ENCODE measurements around the gene TSPAN11.

The TSPAN11 gene

DNA sequence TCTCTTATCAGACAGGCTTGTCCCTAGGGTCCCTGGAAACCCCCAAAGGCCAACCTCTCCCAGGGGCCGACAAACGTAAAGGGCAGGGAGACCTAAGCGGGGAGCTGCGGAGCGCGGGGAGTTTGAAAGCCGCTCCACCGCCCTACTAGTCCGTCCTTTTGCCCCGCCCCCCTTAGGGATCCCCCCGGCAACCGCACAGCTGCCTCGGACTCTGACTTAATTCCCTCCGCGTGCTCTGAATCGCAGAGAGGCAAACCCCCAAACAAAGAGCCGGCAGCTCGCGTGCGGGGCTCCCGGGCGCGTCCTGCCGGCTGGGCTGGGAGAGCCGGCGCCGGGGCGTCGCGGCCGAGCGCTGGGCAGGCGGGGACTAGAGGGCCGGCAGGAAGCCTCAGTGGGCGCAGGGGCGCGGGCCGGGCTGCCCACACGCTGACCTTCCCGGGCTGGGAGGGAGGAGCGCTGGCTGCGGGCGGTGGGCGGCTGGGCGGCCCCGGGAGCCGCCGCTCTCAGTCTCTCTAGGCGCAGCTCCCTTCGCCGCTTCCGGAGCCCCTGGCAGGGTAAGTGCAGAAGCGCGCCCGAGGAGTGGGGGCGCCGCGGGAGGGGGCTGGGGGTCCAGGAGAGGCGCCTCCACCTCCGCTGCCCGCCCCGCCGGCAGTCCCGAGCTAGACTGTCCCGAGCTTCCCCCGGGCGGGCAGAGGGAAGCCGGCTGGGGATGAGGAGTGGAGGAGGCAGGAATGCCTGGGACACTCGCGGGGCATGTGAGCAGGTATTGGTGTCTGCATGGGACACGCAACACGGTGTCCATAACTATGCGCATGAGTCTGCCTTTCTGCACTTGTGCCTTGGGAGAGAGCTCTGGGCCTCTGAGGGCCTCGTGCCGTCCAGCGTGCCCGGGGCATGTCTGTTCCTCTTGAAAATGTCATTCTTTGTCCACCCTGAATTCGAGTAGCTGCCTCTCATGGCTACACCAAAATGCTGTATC lies at the start of gene TSPAN11:
TSS of gene TSPAN11 (plus strand) at position 506 of the 979 bp plus-strand sequence. CDS start 27,244 bp downstream, outside the sequence.
- peak; percentile 85 for DNase-seq

- peak; percentile 99 for DNase-seq
Measured at GRCh38 chr12:30877105-30877875, 49.3 kb upstream of the TSPAN11 start.

DNA sequence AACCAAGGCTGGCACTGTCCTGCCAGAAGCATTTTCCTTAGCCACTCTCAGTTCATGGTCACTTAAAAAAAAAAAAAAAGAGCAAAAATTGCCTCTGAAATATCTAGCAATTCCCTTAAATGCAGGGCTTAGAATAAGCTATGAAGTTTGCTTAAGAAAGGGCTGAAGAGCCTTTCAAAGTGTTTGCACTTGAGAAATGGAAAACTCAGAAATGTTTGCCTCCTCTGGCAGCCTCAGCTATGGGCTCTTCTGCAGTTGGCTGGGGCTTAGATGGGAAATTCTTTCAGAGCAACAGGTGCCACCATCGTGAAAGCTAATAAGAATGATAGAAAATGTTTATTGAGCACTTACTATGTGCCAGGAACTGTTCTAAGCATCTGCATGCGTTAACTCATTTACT lies 48.5 kb upstream of the TSPAN11 start:
- DNase-seq = peak; percentile 69

- DNase-seq = peak; percentile 98
Measured at GRCh38 chr12:30880061-30880460, 46.5 kb upstream of the TSPAN11 start.

GRCh38 chr12:30880813-30881212 lies 45.7 kb upstream of the TSPAN11 start:
- DNase-seq = no peak

DNA sequence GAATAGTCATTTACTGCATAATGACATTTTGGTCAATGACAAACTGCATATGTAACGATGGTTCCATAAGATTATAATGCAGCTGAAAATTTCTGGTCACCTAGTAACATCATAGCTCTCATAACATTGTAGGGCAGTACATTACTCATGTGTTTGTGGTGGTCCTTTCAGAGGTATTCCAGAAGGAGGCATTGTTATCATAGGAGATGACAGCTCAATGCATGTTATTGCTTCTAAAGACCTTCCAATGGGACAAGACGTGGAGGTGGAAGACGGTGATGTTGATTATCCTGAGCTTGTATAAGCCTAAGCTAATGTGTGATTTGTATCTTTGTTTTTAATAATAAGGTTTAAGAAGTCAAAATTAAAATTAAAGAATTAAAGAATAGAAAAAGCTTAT lies 43.8 kb upstream of the TSPAN11 start:
- DNase-seq = peak; percentile 60

DNA sequence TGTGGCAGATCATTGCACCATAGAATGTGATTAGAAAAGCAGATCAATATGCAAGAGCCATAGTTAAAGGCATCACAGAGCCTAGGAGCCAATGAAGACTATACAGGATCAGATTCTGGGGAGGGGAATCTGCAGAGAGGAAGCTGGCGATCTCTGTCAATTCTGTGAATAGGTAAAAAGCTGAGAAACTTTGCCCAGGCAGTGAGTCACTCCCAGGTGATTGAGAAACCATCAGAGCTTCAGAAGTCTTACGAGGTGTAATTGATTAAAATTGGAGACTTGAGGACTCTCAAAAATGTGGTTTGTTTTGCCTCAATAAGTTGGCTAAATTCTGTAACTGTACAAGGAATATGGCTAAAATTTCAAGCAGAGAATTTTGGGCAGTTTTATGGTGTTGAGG lies 41.7 kb upstream of the TSPAN11 start:
- DNase-seq = no peak

DNA sequence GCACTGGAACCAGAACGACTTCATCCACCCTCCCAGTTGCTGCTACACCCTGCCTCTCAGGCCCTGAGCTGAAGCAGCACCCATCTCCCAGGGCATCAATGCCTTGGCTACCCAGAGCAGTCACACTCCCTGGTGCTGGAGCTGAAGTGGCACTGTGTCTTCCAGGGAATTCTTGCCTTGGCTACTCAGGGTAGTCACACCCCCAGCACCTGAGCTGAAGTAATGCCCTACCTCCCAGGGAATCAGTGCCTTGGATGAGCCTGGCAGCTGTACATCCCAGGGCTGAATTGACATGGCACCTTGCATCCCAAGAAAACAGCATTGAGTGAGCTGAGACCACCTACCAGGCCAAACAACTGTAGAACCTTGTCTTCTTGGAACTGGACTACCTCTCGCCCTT lies 41.2 kb upstream of the TSPAN11 start:
- no peak for DNase-seq

DNA sequence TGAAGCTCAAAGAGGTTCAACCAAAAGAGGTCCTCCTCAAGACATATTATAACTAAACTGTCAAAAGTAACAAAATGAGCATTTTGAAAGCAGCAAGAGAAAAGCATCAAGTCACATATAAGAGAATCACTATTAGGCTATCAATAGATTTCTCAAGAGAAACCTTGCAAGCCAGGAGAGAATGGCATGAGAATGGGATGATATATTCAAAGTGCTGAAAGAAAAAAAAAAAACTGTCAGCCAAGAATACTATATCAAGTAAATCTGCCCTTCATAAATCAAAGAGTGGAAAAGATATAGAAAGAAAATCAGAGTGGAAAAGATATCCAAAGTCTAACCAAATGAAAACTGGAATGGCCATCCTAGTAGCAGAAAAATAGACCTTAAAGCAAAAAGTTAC lies 39.3 kb upstream of the TSPAN11 start:
- no peak for DNase-seq

DNA sequence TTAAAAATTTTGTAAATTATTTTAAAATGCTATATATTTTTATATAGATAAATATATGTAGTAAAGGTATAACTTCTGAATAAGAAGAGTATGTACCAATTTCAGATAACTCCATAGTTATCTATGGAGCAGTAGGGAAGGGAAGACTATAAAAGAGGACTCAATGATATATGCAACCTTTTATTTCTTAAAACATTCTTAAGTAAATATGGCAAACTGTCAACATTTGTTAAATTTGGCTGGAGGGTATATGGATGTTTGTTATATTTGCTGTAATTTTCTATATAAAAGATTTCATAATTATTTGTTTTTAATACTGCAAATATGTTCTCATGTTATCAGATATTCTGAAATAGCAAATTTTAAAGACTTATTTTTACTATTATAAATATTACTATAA lies 38.3 kb upstream of the TSPAN11 start:
- no peak for DNase-seq

GRCh38 chr12:30894531-30894930 lies 32.0 kb upstream of the TSPAN11 start:
- peak; percentile 63 for DNase-seq

DNA sequence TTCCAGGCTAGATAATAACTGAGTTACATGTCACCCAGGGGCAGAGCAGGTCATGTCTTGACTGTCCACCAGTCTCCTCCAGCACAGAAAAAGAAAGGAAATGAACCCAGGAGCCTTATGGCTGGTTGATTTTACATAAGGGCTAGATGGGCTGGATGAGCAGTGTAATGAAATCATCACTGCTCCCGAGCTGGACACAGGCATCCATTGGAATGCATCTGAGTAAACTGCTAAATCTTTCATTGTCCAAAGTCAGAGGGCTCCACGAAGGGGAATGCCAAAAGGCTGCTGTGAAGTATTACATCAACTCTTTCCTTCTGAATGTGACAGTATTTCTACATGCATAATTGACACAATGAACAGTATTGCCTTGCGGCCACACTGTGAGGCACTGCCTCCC lies 30.1 kb upstream of the TSPAN11 start:
- DNase-seq = no peak

GRCh38 chr12:30898846-30899245 lies 27.7 kb upstream of the TSPAN11 start:
- no peak for DNase-seq

- no peak for DNase-seq
Measured at GRCh38 chr12:30900351-30900750, 26.2 kb upstream of the TSPAN11 start.

- no peak for DNase-seq
Measured at GRCh38 chr12:30902001-30902400, 24.5 kb upstream of the TSPAN11 start.

GRCh38 chr12:30902596-30902995 lies 24.0 kb upstream of the TSPAN11 start:
- DNase-seq = no peak

DNA sequence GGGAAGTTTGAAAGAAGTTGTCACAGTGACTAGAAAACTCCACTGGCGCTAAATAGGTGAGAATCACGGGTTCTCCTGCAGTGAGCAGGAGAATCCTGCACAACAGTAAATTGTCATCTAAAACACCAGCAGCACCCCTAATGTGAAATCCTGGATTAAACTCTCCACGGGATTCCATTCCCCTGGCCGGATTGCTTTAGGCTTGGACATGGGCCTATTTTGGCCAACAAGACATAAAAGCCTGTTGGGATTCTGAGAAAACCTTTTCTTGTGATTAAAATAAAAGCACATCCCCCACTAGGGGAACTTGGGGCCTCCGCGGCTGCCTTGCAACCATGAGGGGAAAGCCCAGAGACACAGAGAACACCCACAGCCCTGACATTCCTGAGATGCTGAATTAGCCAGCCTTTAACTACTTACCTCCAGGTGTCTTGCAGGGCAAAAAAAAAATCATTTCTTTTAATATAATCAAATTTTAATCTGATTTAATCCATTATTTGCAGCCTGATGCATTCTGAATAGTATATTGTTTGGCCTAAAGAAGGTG lies 21.0 kb upstream of the TSPAN11 start:
- DNase-seq = no peak

- no peak for DNase-seq
Measured at GRCh38 chr12:30908076-30908721, 18.3 kb upstream of the TSPAN11 start.

DNA sequence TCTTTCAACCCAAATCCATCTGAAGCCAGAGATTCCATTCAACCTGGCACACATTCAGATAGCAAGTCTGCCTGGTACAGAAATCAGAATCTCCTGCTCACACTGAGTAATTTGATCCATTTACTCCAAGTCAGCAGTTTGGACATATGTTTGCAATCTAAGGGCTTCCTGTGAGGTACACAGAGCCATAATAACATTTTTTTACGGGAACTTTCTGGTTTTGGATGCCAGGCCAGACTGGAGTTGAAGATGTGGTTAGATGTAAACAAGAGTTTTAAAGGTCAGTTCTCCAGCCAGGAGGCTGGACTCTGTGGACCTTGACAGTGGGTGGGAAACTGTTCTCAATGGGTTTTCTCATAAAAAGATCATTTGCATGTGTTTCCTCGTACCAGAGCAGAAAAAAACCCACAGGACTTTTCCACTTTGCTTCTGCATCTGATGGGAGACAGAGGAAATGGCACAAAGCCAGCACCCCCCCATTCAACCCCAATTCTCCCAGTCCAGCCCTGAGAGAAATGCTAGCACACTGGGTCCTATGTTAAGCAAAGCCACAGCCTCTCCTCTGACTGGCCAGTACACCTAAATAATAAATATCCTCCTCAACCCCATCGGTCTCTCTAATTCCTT lies 17.7 kb upstream of the TSPAN11 start:
- peak; percentile 43 for DNase-seq

- no peak for DNase-seq
Measured at GRCh38 chr12:30909349-30910037, 17.1 kb upstream of the TSPAN11 start.

GRCh38 chr12:30910038-30910350 lies 16.6 kb upstream of the TSPAN11 start:
- no peak for DNase-seq

- DNase-seq = no peak
Measured at GRCh38 chr12:30911207-30911606, 15.3 kb upstream of the TSPAN11 start.

All from DMS53 (cell line).